Activated naive CD8-positive, alpha-beta T cell treated with anti-CD3 and anti-CD28 coated beads, Interleukin-2, amount 50 U/mL, for 16 hours (primary cell): ENCODE measurements around the gene SPOUT1.
A peak's percentile ranks its signal among the peaks of the same experiment; 100 is the strongest.
"Not testable (repeated sequence)": the region's sequence is repeated elsewhere in the genome, so short reads cannot be mapped to it uniquely, and the experiment has no call there.

ENCODE experiments used
- DNase-seq: peaks from one replicate; pipeline ENCODE4 v3.0.0-alpha.2; 2020; ENCODE audit warnings: low read depth, low spot score

The SPOUT1 gene, protein sequence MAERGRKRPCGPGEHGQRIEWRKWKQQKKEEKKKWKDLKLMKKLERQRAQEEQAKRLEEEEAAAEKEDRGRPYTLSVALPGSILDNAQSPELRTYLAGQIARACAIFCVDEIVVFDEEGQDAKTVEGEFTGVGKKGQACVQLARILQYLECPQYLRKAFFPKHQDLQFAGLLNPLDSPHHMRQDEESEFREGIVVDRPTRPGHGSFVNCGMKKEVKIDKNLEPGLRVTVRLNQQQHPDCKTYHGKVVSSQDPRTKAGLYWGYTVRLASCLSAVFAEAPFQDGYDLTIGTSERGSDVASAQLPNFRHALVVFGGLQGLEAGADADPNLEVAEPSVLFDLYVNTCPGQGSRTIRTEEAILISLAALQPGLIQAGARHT

DNA sequence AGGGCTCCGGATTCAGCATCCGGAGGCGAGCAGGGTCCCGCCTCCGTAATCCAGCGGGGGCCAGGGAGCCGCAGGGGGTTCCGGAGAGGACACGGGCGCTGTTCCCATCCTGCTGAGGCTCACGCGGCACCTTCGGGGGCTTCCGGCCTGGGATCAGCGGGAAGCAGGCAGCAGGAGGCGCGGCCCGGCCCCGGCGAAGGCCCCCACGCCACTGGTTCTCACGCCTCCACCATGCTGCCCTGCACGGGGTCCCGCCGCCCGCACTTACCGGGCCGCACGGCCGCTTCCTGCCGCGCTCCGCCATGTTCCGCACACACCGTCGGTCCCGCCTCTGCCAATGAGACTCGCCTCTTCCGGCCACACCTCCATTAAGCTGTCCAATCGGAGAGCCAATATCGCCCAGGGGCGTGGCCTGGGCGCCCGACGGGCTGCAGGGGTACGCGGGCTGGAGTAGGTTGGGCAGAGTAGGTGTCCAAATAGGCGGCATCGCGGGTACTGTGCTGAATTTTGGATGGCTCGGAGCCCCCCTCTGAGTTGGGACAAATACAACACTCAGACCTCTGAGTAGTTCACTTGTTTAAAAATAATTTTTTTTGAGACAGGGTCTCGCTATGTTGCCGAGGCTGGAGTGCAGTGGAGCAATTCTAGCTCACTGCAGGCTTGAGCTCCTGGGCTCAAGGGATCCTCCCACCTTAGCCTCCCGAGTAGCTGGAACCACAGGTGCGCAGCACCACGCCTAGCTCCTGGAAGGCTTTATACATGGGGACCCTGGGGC is at the start of gene SPOUT1:
Gene SPOUT1, minus strand, starts transcription at position 318 of the 775 bp plus-strand sequence. Its CDS starts 14 bp downstream, at position 304.
- DNase-seq = peak; percentile 86

DNA sequence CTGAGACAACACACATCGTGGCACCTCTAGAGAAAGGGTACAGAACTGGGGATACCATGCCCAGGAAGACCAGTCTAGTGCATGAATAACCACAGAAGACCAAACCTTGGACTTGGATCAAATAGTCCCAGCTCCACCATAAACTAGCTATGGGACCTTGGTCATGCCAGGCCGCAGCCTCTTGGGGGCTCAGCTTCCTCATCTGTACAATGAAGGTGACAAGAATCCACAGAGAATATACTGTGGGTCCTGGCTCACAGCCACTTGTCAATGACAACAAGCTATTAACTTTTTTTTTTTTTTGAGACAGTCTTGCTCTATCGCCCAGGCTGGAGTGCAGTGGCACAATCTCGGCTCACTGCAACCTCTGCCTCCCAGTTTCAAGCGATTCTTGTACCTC is 48.3 kb upstream of the SPOUT1 start:
- DNase-seq = no peak

DNA sequence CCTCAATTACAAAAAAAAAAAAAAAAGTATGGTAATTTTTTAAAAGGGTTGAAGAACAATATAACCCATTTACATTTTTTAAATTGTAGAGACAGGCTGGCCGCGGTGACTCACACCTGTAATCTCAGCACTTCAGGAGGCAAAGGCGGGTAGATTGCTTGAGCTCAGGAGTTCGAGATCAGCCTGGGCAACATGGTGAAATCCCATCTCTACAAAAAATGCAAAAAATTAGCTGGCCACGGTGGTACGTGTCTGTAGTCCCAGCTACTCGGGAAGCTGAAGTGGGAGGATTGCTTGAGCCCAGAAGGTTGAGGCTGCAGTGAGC is 41.3 kb upstream of the SPOUT1 start:
- not testable (repeated sequence) for DNase-seq

DNA sequence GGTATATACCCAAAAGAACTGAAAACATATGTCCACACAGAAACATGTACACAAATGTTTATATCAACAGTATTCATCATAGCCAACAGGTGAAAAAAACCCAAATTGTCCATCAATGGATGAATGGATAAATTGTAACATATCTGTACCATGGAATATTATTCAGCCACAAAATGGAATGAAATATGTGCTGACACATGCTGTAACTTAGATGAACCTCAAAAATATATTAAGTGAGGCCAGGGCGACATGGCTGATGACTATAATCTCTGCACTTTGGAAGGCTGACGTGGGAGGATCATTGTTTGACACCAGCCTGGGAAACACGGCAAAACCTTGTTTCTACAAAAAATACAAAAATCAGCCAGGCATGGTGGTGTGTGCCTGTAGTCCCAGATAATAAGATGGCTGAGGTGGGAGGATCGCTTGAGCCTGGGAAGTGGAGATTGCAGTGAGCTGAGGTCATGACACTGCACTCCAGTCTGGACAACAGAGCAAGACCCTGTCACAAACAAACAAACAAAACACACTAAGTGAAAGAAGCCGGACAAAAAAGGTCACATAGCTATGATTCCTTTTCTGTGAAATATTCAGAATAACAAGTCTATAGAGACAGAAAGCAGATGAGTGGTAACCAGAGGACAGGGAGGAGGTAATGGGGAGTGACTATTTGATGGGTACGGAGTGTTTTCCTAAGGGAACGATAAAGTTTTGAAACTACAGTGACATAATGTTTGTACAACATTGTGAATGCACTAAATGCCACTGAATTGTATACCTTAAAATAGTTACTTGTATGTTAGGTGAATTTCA is 40.7 kb upstream of the SPOUT1 start:
- DNase-seq = no peak

DNA sequence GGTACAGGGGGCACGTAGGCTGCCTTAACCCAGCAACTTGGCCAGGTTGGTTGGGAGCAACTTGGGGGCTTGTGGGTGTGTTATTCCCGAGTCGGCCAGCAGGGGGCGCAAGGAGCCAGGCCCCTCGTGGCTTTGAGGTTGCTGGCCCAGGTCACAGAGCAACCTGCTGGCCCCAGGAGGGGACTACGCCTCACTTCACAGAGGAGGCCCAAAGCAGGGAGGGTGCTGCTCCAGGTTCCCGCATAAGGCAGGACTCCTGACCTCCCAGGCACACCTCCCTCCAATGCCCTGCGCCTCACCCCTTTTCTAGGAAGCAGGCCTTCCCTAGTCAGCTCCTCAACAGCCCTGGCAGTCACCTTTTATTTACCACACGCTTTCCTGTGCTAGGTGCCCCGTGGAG is 34.1 kb upstream of the SPOUT1 start:
- peak; percentile 74 for DNase-seq

DNA sequence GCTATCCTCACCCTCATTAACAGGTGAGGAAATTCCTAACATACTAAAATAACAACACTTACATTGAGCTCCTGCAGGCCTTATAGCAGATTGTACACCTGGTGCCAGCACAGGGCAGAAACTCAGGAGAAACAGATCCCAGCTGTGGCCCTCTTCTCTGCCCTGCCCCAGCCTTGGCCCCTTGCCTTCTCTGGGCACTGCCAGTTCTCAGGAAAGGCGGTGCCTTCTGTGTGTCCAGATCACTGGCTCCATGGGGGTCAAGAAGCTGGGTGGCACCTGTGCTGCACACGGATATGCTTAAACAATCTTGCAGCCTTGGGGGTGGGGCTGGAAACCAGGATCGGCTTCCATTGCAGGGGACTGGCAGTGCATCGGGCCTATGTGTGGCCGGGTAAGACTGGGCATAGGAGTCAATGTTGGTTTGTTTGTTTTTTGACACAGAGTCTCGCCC is 32.8 kb upstream of the SPOUT1 start:
- DNase-seq = no peak

DNA sequence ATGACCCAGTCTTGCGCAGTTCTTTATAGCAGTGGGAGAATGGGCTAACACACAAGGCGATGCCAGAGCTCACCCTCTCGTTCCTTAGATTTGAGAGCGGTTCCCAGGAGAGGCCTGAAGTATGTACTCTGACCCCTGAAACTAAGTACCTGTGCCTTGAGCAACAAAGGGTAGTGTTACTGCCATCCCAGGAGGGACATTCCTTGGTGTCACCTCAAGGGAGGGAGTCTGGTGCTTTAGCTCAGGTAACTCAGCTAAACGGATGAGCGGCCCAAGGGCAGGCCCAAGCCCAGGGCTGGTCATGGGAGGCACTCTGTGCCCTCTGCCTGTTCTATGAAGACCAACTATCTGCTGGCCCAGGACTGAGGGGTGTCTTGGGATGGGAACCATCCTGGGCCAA is 31.9 kb upstream of the SPOUT1 start:
- DNase-seq = no peak

DNA sequence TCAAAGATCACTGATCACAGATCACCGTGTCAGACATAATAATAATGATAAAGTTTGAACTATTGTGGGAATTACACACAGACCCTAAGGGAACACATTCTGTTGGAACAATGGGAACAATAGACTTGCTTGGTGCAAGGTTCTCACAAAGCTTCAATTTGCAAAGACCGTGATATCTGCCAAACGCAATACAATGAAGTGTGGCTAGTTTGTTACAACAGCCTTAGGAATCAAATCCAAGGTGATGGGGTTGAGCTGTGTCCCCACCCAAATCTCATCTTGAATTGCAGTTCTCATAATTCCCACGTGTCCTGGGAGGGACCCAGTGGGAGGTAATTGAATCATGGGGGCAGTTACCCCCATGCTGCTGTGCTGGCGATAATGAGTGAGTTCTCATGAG is 31.3 kb upstream of the SPOUT1 start:
- DNase-seq = no peak

DNA sequence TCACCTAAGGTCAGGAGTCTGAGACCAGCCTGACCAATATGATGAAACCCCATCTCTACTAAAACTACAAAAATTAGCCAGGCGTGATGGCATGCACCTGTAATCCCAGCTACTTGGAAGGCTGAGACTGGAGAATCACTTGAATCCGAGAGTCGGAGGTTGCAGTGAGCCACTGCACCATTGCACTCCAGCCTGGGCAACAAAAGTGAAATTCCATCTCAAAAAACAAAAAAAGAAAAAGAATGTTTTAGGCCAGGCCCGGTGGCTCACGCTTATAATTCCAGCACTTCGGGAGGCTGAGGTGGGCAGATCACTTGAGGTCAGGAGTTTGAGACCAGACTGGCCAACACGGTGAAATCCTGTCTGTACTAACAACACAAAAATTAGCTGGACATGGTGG is 28.9 kb upstream of the SPOUT1 start:
- DNase-seq = not testable (repeated sequence)

DNA sequence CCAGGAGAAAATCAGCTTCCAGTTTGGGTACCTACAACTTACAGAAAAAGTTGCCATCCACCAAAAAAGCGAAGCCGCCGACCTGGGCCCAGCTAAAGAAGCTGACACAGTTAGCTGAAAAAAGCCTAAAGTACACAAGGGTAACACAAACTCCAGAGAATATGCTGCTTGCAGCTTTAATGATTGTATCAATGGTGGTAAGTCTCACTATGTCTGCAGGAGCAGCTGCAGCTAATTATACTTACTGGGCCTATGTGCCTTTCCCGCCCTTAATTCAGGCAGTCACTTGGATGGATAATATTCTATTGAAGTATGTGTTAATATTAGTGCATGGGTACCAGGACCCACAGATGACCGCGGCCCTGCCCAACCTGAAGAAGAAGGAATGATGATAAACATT is 24.9 kb upstream of the SPOUT1 start:
- not testable (repeated sequence) for DNase-seq

DNA sequence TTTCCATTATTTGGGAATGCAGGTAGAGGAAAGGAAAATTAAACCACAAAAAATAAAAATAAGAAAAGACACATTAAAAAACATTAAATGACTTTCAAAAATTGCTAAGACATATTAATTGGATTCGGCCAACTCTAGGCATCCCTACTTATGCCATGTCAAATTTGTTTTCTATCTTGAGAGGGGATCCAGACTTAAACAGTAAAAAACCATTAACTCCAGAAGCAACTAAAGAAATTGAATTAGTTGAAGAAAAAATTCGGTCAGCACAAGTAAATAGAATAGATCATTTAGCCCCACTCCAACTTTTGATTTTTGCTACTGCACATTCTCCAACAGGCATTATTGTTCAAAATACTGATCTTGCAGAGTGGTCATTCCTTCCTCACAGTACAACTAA is 23.1 kb upstream of the SPOUT1 start:
- DNase-seq = not testable (repeated sequence)

DNA sequence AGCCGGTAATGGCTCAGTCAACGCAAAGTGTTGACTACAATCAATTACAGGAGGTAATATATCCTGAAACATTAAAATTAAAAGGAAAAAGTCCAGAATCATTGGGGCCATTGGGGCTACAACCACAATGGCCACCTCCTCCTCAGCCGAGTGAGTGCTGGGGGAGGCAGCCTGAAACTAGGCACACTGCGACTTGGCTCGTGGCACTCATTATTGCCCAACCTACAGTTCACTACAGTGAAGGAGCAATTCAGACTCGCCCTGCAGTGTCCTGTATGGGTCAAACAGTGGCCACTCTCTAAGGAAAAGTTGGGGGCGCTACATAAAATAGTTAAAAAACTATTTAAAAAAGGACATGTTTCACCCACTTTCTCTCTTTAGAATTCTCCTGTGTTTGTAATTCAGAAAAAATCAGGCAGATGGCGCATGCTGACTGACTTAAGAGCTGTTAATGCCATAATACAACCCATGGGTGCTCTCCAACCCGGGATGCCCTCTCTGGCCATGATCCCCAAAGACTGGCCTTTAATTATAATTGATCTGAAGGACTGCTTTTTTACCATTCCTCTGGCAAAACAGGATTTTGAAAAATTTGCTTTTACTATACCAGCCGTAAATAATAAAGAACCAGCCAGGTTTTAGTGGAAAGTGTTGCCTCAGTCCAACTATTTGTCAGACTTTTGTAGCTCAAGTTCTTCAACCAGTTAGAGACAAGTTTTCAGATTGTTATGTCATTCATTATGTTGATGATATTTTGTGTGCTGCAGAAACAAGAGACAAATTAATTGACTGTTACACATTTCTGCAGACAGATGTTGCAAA is 22.4 kb upstream of the SPOUT1 start:
- not testable (repeated sequence) for DNase-seq

DNA sequence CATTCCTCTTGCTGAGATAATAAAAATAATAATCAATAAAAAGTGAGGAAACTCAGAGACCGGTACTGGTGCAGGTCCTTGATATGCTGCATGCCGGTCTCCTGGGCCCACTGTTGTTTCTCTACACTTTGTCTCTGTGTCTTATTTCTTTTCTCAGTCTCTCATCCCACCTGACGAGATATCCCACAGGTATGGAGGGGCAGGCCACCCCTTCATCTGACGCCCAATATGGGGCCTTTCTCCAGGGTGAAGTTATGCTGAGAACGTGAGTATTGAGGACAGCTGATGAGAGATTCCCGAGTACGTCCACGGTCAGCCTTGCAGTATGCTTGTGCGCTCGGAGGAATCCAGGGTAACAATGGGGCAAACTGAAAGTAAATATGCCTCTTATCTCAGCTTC is 21.4 kb upstream of the SPOUT1 start:
- DNase-seq = not testable (repeated sequence)

DNA sequence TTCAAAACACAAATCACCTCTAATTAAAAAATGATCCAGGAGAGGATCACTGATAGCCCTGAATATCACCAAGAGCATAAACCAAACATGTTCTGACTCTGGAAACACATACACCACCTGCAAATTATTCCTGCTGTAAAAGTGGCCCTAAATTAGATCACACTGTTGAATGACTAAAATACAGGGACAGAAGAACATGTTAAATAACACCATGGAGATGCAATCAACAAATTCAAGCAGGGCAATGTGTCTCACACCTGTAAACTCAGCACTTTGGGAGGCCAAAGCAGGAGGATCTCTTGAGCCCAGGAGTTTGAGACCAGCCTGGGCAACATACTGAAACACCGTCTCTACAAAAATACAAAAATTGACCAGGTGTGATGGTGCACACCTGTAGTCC is 18.2 kb upstream of the SPOUT1 start:
- DNase-seq = no peak

DNA sequence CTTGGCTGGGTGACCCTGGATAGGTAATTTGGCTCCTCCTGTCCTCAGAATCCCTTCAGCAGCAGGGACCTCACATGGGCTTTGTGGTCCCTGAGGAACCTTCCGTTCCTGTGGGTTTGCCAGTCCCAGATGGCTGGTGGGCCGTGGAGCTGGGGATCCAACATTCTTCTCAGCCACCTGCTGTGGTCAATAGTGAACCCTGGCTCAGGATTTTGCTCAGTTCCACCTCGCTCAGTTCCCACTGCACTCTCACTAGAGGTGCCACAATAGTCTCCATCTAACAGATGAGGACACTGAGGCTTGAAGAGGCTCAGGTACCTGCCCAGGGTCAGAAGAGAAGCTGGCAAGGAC is 17.1 kb upstream of the SPOUT1 start:
- no peak for DNase-seq

DNA sequence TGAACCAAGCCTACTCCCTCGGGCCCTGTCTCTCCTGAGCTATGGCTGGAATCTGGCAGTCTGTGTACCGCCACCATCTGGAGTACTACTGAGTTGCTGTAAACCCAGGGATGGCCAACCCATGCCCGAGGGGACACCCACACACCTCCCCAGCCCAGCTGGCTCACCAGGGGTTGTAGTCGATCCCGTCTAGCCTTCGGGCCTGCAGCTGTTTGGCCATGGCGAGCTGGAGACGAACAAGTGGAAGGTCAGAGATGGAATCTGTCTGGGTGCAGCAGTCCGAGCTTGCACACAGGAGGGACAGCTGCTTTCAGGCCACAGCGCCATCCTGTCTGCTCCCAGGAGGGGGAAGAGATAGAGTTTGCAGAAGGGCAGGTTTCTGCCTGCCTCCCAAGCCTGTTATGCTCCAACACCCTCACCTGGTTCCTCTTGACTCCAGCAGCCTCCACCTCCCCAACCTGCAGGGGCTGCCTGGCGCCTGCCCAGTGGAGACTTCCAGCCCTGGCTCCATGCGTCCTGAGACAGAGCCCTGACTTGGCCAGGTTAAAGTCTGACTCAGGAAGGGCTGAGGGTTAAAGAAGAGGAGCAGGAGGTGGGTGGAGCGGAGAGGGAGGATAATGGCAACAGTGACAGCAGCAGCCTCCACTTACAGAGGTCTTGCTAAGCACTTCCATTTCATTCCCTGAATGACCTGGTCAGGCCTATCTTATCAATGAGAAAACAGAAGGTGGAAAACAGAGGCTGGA is 15.8 kb upstream of the SPOUT1 start:
- DNase-seq = no peak

DNA sequence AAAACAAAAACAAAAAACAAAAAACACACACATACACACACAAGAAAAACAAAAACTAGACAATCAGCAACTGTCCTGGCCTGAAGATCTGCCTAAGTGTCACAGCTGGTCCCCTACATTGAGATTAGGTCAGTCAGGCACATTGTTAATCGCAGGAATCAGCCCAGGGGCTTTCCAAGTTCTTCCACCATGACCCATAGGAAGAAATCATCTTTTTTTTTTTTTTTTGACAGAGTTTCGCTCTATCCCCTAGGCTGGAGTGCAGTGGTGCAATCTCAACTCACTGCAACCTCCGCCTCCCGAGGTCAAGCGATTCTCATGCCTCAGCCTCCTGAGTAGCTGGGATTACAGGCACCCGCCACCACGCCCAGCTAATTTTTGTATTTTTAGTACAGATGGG is 13.6 kb upstream of the SPOUT1 start:
- DNase-seq = not testable (repeated sequence)

DNA sequence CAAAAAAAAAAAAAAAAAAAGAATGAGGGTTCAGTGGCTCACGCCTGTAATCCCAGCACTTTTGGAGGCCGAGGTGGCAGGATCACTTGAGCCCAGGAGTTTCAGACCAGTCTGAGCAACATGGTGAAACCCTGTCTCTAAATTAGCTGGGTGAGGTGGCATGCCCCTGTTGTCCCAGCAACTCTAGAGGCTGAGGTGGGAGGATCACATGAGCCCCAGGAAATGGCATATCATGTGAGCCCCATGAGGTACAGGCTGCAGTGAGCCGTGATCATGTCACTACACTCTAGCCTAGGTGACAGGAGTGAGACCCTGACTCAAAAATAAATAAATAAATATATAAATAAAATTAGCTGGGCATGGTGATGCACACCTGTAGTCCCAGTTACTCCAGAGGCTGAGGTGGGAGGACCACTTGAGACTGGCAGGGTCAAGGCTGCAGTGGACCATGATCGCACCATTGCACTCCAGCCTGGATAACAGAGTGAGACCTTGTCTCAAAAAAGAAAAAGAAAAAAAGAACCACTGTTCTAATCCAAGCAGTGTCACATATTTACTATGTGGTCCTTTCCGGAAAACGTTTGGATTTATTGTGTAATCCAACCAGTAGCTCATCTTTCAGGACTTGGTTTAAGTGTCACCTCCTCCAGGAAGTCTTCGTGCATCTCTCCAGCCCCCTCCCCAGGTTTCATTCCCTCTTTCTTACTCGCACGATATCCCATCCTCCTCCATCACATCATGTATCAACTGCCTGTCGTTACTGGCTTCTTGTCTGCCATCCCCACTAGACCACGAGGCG is 12.3 kb upstream of the SPOUT1 start:
- DNase-seq = no peak

DNA sequence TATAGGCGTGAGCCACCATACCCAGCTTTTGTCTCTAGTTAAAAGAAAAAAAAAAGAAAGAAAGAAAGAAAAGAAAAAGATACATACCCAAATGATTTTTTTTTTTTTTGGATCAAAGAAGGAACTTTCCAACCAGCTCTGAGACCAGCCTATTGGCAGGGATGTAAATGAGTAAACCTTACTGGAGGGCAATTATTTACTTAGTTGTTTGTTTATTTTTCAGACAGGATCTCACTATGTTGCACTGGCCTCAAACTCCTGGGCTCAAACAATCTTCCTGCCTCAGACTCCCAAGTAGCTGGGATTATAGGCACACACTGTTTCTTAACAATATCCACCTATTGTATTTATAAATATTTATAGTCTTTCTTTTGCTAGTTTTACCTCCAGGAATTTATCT is 10.9 kb upstream of the SPOUT1 start:
- DNase-seq = no peak

DNA sequence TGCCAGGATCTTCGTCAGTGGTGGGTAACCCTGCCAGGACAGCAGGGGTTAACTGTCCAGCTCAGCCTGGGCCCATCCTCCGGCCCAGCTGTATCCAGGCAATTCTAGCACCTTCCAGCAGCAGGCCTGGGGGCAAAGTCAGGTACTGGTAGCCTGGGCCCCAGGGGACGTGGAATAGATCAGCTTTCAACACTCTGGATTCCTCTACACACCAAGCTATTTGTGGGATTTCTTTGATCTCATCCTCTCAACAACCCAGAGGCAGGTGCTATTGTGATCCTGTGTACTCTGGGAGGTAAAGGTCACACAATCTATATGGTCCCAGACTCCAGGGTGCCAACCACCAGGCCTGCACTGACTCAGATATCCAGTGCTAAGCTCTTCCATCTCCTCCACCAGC is 8.7 kb upstream of the SPOUT1 start:
- no peak for DNase-seq
